ENCODE results near the gene RAPGEF1. TPM values are rescaled to one million over a fixed set of nuclear protein-coding genes. Genes with fewer than 3 reads are reported as not detected.

RAPGEF1 gene
- total and polyA plus RNA-seq, 2 of the 13 experiments (the other 11 are each of a cell fraction or from before 2014, with no cell fraction given): 21.2 to 38.9 TPM

DNA sequence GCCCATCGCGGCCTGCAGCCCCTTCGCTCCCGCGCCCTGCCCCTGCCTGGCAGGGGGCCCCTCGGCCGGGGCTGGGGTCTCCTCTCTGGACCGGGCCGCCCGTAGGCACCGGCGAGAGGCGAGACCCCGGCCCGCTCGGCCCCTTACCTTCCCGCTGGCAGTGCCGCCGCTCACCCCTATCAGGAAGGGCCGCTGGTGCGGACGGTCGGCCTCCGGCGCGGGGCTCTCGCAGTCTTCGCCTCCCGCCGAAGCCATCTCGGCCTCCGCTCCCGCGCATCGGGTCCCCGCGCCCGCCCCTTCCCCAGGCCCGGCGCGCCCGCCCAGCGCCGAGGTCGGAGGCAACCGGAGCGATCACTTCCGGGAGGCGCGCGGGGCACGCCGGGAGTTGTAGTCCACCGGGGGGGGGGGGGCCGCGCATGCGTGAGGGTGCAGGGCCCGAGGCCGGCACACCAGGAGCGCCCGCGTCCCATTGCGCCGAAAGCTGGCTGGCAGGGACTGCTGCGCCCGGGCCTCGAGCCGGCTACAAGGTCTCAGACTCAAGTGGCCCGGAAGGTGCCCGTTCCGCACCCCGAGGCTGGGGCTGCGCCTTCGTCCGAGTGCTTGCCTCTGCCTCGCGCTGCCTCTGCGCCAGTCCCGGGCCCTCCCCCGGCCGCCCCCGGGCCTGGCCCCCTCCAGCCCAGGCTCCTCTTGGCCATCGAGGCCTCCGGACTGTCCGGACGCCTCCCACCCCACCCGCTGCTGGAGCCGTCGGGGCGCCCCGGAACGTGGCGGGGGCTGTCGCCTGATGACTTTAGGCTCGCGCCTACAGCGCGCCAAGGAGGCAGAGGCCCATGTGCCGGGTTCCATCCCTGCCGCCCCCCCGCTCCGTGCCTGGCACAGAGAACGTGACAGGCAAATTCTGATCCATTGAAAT is 208.7 kb downstream of the RAPGEF1 start, which contains the start of gene UCK1 (continued):
- TF ChIP-seq NONO (IDR thresholded peaks at IDR 0.05) (no peak), NONO (CRISPR knock-in tag; conservative IDR thresholded peaks at IDR 0.05) (peak; percentile 25; the same call in 1 of the 2 replicates), ZBTB21 (CRISPR knock-in tag; IDR thresholded peaks at IDR 0.05) (no peak), ZNF260 (CRISPR knock-in tag; IDR thresholded peaks at IDR 0.05; ENCODE audit: borderline replicate concordance, low read depth) (no peak), POGZ (CRISPR knock-in tag; IDR thresholded peaks at IDR 0.05) (no peak), HNRNPK (IDR thresholded peaks at IDR 0.05; ENCODE audit: low read depth, low read length, poor library complexity, severe bottlenecking) (no peak), SETDB1 (CRISPR knock-in tag; IDR thresholded peaks at IDR 0.05; ENCODE audit: borderline replicate concordance) (no peak), ZNF780A (CRISPR knock-in tag; IDR thresholded peaks at IDR 0.05) (no peak), ZNF343 (CRISPR knock-in tag; IDR thresholded peaks at IDR 0.05) (no peak), ZNF33B (CRISPR knock-in tag; IDR thresholded peaks at IDR 0.05) (no peak), HMG20A (CRISPR knock-in tag; IDR thresholded peaks at IDR 0.05; ENCODE audit: borderline replicate concordance) (no peak), ZNF30 (CRISPR knock-in tag; IDR thresholded peaks at IDR 0.05) (no peak), YEATS4 (CRISPR knock-in tag; IDR thresholded peaks at IDR 0.05; ENCODE audit: borderline replicate concordance) (no peak), KDM5B (CRISPR knock-in tag; IDR thresholded peaks at IDR 0.05; ENCODE audit: borderline replicate concordance) (peak; percentile 63; the same call in 1 of the 2 replicates)
- TF ChIP-seq, protein P1, sequence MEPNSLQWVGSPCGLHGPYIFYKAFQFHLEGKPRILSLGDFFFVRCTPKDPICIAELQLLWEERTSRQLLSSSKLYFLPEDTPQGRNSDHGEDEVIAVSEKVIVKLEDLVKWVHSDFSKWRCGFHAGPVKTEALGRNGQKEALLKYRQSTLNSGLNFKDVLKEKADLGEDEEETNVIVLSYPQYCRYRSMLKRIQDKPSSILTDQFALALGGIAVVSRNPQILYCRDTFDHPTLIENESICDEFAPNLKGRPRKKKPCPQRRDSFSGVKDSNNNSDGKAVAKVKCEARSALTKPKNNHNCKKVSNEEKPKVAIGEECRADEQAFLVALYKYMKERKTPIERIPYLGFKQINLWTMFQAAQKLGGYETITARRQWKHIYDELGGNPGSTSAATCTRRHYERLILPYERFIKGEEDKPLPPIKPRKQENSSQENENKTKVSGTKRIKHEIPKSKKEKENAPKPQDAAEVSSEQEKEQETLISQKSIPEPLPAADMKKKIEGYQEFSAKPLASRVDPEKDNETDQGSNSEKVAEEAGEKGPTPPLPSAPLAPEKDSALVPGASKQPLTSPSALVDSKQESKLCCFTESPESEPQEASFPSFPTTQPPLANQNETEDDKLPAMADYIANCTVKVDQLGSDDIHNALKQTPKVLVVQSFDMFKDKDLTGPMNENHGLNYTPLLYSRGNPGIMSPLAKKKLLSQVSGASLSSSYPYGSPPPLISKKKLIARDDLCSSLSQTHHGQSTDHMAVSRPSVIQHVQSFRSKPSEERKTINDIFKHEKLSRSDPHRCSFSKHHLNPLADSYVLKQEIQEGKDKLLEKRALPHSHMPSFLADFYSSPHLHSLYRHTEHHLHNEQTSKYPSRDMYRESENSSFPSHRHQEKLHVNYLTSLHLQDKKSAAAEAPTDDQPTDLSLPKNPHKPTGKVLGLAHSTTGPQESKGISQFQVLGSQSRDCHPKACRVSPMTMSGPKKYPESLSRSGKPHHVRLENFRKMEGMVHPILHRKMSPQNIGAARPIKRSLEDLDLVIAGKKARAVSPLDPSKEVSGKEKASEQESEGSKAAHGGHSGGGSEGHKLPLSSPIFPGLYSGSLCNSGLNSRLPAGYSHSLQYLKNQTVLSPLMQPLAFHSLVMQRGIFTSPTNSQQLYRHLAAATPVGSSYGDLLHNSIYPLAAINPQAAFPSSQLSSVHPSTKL (CRISPR knock-in tag; IDR thresholded peaks at IDR 0.05): no peak
- TF ChIP-seq, protein P2, sequence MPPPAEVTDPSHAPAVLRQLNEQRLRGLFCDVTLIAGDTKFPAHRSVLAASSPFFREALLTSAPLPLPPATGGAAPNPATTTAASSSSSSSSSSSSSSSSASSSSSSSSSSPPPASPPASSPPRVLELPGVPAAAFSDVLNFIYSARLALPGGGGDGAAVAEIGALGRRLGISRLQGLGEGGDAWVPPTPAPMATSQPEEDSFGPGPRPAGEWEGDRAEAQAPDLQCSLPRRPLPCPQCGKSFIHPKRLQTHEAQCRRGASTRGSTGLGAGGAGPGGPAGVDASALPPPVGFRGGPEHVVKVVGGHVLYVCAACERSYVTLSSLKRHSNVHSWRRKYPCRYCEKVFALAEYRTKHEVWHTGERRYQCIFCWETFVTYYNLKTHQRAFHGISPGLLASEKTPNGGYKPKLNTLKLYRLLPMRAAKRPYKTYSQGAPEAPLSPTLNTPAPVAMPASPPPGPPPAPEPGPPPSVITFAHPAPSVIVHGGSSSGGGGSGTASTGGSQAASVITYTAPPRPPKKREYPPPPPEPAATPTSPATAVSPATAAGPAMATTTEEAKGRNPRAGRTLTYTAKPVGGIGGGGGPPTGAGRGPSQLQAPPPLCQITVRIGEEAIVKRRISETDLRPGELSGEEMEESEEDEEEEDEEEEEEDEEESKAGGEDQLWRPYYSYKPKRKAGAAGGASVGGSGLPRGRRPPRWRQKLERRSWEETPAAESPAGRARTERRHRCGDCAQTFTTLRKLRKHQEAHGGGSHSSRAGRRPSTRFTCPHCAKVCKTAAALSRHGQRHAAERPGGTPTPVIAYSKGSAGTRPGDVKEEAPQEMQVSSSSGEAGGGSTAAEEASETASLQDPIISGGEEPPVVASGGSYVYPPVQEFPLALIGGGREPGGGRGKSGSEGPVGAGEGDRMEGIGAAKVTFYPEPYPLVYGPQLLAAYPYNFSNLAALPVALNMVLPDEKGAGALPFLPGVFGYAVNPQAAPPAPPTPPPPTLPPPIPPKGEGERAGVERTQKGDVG (CRISPR knock-in tag; IDR thresholded peaks at IDR 0.05; ENCODE audit: borderline replicate concordance): no peak
